ENCODE results near the gene THADA. TPM values are rescaled to one million over a fixed set of nuclear protein-coding genes. Genes with fewer than 3 reads are reported as not detected.

THADA gene
- total RNA-seq, 1 donor from 2014 or later, result 50.6 TPM

DNA sequence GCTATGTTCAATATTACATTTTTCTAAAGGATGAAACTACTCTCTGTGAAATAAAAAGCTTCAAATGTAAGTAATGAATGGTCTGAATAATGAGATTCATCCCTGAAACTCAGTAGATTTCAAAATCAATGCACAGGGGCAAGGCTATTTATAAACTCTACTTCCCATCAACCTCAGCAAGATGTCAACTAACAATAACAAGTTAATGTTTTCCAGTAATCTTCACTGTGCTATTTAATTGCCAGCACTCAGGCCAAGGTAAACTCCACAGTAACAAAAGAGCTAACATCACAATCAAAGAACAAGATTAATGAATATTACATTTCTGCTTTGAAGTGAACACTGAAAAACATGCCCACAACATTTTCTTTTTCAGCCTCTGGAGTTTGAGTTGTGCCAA is 225.1 kb downstream of the THADA start:
- no peaks in the 10 kb centered on the region for H3K27me3 ChIP-seq (ENCODE audit: control insufficient read depth in 3 of 3, insufficient read depth in 3 of 3, low read length in 3 of 3)
- peak overlapping the region; percentile 17 for H3K27ac ChIP-seq (ENCODE audit: low read depth, low read length)
- no peak overlapping the region for H3K9ac ChIP-seq (ENCODE audit: low read depth in 1 of 3, low read length in 3 of 3)
- no peaks in the 10 kb centered on the region for H3K36me3 ChIP-seq (ENCODE audit: control insufficient read depth in 3 of 3, insufficient read depth in 3 of 3, low read length in 3 of 3)
- H3K4me1 ChIP-seq (ENCODE audit: control insufficient read depth in 3 of 3, insufficient read depth in 3 of 3, low read length in 3 of 3), result peaks cover 6 to 16% (median 8%) of the 10 kb centered on the region in 3 donors
- H3K4me3 ChIP-seq (ENCODE audit: low read length in 3 of 3), result no peak overlapping the region
- H3K9me3 ChIP-seq (ENCODE audit: control insufficient read depth in 3 of 3, low read length in 3 of 3), result no peaks in the 10 kb centered on the region

DNA sequence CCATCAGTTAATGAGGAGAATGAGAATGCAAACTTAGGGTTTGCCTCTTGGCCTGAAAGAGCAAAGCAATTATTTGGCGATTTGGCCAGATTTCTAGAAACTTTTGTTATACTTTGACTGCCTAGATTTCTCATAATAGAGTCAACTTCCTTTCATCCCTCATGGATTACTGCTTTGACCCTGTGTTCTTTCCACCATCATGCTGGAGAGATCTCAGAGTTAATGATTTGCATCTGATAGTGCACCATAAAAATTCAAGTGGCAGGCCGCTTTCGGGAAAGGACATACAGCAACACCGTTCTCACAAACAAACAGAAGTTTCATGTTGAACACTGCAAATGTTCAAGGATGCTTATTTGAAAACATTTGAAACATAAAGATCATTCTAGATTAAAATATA is 225.7 kb downstream of the THADA start:
- Histone ChIP-seq H3K36me3 (ENCODE audit: control insufficient read depth in 3 of 3, insufficient read depth in 3 of 3, low read length in 3 of 3) (no peaks in the 10 kb centered on the region), H3K4me1 (ENCODE audit: control insufficient read depth in 3 of 3, insufficient read depth in 3 of 3, low read length in 3 of 3) (peaks cover 5 to 14% (median 6%) of the 10 kb centered on the region in 3 donors), H3K27me3 (ENCODE audit: control insufficient read depth in 3 of 3, insufficient read depth in 3 of 3, low read length in 3 of 3) (no peaks in the 10 kb centered on the region), H3K4me3 (ENCODE audit: low read length in 3 of 3) (no peak overlapping the region), H3K27ac (ENCODE audit: low read depth, low read length) (peak overlapping the region; percentile 17), H3K9me3 (ENCODE audit: control insufficient read depth in 3 of 3, low read length in 3 of 3) (no peaks in the 10 kb centered on the region), H3K9ac (ENCODE audit: low read depth in 1 of 3, low read length in 3 of 3) (no peak overlapping the region)

DNA sequence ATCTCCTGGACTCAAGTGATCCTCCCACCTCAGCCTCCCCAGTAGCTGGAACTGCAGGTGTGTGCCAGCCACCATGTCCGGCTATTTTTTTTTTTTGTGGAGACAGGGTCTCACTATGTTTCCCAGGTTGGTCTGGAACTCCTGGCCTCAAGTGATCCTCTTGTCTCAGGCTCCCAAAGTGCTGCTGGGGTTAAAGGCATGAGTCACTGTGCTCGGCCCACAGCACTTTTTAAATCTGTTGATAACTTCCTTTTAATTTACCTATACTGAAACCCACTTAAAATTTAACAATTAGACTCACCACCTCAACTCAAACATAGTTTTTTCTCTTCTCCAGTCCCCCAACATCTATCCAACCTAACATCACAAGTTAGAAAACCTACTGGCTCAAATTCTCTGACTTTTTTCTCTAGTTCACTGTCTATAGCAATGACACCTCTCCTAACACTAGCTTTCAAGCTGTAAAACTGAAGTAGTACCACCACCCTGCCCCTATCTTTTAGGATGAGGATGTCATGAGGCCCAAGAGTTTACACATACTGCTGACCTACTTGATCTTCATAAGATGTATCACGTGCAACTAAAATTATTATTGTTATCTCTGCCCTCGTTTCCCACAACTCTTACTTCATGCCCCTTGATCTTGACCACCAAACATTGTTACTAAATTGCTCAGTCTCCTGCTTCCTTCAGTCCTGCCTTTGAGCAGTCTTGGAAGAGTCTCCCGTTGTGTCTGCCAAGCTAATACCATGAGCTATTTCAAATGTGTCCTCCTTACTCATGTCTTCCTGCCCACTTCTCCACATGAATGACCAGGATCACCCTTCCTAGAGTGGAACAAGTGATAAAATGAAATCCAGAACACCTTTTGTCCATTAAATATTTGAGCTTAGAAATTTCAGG is 227.1 kb downstream of the THADA start:
- no peaks in the 10 kb centered on the region for H3K9me3 ChIP-seq (ENCODE audit: control insufficient read depth in 3 of 3, low read length in 3 of 3)
- no peak overlapping the region for H3K4me3 ChIP-seq (ENCODE audit: low read length in 3 of 3)
- H3K9ac ChIP-seq (ENCODE audit: low read depth in 1 of 3, low read length in 3 of 3), result no peak overlapping the region
- no peak overlapping the region for H3K27ac ChIP-seq (ENCODE audit: low read depth, low read length)
- no peaks in the 10 kb centered on the region for H3K36me3 ChIP-seq (ENCODE audit: control insufficient read depth in 3 of 3, insufficient read depth in 3 of 3, low read length in 3 of 3)
- no peaks in the 10 kb centered on the region for H3K27me3 ChIP-seq (ENCODE audit: control insufficient read depth in 3 of 3, insufficient read depth in 3 of 3, low read length in 3 of 3)
- peaks cover 5 to 11% (median 6%) of the 10 kb centered on the region in 3 donors for H3K4me1 ChIP-seq (ENCODE audit: control insufficient read depth in 3 of 3, insufficient read depth in 3 of 3, low read length in 3 of 3)

DNA sequence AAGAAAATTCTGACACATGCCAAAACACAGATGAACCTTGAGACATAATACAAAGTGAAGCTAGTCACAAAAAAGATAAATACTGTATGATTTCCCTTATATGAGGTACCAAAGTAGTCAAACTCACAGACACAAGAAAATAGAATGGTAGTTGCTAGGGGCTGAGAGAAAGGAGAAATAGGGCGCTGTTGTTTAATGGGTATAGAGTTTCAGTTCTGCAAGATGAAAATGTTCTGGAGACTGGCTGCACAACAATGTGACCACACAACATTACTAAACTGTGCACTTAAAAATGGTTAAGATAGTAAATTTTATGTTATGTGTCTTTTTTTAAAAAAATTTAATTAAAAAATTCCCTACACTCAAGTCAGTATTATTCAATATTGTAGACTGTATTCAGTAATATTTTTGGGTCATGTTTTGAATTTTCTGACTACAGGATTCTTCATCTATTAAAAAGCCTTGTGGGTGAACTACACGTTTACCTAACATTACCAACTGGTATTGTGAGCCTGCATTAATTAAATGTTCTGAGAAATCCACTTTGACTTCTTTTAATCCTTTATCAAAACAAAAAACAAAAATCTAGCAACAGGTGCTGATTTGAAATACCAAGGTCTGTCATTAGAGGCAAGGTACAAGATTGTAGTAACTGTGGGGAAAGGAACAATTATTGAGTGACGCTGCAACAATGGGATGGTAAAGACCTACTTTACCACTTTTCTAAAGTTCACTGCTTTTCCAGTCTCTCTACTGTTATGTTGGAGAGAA is 228.6 kb downstream of the THADA start:
- Histone ChIP-seq H3K4me3 (ENCODE audit: low read length in 3 of 3) (no peak overlapping the region), H3K36me3 (ENCODE audit: control insufficient read depth in 3 of 3, insufficient read depth in 3 of 3, low read length in 3 of 3) (no peaks in the 10 kb centered on the region), H3K4me1 (ENCODE audit: control insufficient read depth in 3 of 3, insufficient read depth in 3 of 3, low read length in 3 of 3) (peaks cover 5 to 11% (median 6%) of the 10 kb centered on the region in 3 donors), H3K9me3 (ENCODE audit: control insufficient read depth in 3 of 3, low read length in 3 of 3) (no peaks in the 10 kb centered on the region), H3K27ac (ENCODE audit: low read depth, low read length) (no peak overlapping the region), H3K9ac (ENCODE audit: low read depth in 1 of 3, low read length in 3 of 3) (no peak overlapping the region), H3K27me3 (ENCODE audit: control insufficient read depth in 3 of 3, insufficient read depth in 3 of 3, low read length in 3 of 3) (no peaks in the 10 kb centered on the region)

DNA sequence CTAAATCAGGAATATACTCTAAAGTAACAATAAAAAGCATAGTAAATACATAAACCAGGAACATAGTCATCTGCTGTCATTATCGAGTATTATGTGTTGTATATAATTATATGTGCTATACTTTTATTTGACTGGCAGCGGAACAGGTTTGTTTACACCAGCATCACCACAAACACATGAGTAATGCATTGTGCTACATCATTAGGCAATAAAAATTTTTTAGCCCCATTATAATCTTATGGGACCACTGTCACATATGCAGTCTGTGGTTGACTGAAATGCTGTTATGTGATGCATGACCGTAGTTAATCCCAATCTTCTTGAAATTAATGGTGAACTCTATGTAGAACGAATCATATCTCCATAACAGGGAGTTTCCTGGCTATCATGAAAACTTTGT is 232.7 kb downstream of the THADA start:
- no peak overlapping the region for H3K27ac ChIP-seq (ENCODE audit: low read depth, low read length)
- no peaks in the 10 kb centered on the region for H3K9me3 ChIP-seq (ENCODE audit: control insufficient read depth in 3 of 3, low read length in 3 of 3)
- H3K4me3 ChIP-seq (ENCODE audit: low read length in 3 of 3), result no peak overlapping the region
- H3K36me3 ChIP-seq (ENCODE audit: control insufficient read depth in 3 of 3, insufficient read depth in 3 of 3, low read length in 3 of 3), result no peaks in the 10 kb centered on the region
- H3K4me1 ChIP-seq (ENCODE audit: control insufficient read depth in 3 of 3, insufficient read depth in 3 of 3, low read length in 3 of 3), result no peaks in the 10 kb centered on the region
- no peak overlapping the region for H3K9ac ChIP-seq (ENCODE audit: low read depth in 1 of 3, low read length in 3 of 3)
- H3K27me3 ChIP-seq (ENCODE audit: control insufficient read depth in 3 of 3, insufficient read depth in 3 of 3, low read length in 3 of 3), result no peaks in the 10 kb centered on the region

DNA sequence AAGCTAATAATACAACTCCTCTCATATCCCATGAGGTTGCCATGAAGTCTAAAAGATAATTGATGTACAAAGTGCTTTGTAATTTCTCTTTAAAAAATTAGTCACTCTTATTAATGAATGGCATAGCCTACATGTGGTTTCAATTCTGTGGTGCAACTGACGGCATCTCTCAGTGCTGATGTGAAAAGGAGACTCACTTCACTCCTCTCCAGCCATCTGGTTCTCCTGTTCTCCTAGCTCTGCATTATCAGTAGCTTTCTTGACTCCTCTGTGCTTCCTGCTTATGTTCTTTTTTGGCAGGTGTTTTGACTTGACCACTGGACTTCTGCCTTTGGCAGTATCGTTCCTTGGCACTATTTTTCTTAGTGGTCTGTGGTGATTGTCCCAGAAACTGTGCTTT is 234.6 kb downstream of the THADA start:
- Histone ChIP-seq H3K9me3 (ENCODE audit: control insufficient read depth in 3 of 3, low read length in 3 of 3) (no peaks in the 10 kb centered on the region), H3K27me3 (ENCODE audit: control insufficient read depth in 3 of 3, insufficient read depth in 3 of 3, low read length in 3 of 3) (no peaks in the 10 kb centered on the region), H3K4me3 (ENCODE audit: low read length in 3 of 3) (no peak overlapping the region), H3K9ac (ENCODE audit: low read depth in 1 of 3, low read length in 3 of 3) (no peak overlapping the region), H3K4me1 (ENCODE audit: control insufficient read depth in 3 of 3, insufficient read depth in 3 of 3, low read length in 3 of 3) (no peaks in the 10 kb centered on the region), H3K27ac (ENCODE audit: low read depth, low read length) (no peak overlapping the region), H3K36me3 (ENCODE audit: control insufficient read depth in 3 of 3, insufficient read depth in 3 of 3, low read length in 3 of 3) (no peaks in the 10 kb centered on the region)

DNA sequence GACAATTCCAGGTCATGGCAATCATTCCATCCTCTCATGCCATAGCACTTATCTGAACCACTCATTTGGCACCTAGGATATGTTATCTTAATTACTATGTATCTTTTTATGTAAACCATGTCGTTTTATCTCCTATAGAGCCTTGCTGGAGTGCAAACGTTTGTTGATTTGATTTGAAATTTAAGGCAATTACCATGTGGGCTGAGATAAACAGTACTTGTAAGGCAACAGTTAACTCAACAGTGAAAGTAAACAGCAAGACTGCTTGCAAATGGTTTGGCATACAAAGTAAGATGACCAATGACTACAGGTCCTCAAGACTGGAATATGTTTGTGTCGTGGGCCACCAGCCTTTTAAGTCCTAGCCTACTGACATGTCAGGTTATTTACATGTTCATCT is 235.7 kb downstream of the THADA start:
- Histone ChIP-seq H3K4me3 (ENCODE audit: low read length in 3 of 3) (no peak overlapping the region), H3K9me3 (ENCODE audit: control insufficient read depth in 3 of 3, low read length in 3 of 3) (no peaks in the 10 kb centered on the region), H3K9ac (ENCODE audit: low read depth in 1 of 3, low read length in 3 of 3) (no peak overlapping the region), H3K36me3 (ENCODE audit: control insufficient read depth in 3 of 3, insufficient read depth in 3 of 3, low read length in 3 of 3) (no peaks in the 10 kb centered on the region), H3K27me3 (ENCODE audit: control insufficient read depth in 3 of 3, insufficient read depth in 3 of 3, low read length in 3 of 3) (no peaks in the 10 kb centered on the region), H3K4me1 (ENCODE audit: control insufficient read depth in 3 of 3, insufficient read depth in 3 of 3, low read length in 3 of 3) (no peaks in the 10 kb centered on the region), H3K27ac (ENCODE audit: low read depth, low read length) (no peak overlapping the region)

DNA sequence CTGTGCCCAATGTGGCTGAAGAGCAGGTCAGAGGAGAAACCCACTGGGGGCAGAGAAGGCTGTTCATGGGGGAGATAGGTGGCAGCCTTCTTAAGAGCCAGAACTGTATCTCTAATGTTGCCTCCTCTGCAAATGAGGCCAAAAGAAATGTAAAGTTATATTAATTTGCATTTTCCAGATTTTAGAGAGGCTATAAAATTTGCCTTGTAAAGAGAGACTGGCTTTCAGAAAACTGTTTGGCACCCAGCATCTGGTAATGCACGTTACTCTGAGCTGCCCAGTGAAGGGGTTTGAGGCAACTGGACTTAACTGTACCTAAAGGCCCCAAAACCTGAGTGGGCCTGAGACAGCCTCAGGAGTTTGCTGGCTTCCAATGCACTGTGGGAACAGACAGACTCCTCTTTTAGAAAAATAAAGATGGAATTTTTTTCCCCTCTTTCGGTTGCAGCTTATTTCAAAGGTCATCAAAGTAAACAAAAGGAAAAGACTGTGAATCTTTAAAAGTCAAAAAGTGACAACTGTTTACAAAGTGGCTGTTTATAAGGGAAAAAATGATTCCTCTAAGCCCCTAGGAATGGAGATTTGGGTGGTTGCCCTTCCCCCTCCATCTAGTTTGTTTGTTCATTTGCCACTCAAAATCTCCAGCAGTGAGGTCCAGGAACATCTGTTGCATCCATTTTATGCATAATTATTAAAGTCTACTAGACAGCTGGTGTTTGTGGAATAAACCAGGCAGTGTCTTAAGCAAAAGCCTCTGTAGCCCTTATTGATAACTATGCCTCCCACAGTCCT is 237.2 kb downstream of the THADA start:
- Histone ChIP-seq H3K4me3 (ENCODE audit: low read length in 3 of 3) (no peak overlapping the region), H3K9ac (ENCODE audit: low read depth in 1 of 3, low read length in 3 of 3) (no peak overlapping the region), H3K27ac (ENCODE audit: low read depth, low read length) (no peak overlapping the region), H3K36me3 (ENCODE audit: control insufficient read depth in 3 of 3, insufficient read depth in 3 of 3, low read length in 3 of 3) (no peaks in the 10 kb centered on the region), H3K4me1 (ENCODE audit: control insufficient read depth in 3 of 3, insufficient read depth in 3 of 3, low read length in 3 of 3) (no peaks in the 10 kb centered on the region), H3K27me3 (ENCODE audit: control insufficient read depth in 3 of 3, insufficient read depth in 3 of 3, low read length in 3 of 3) (no peaks in the 10 kb centered on the region), H3K9me3 (ENCODE audit: control insufficient read depth in 3 of 3, low read length in 3 of 3) (no peaks in the 10 kb centered on the region)

DNA sequence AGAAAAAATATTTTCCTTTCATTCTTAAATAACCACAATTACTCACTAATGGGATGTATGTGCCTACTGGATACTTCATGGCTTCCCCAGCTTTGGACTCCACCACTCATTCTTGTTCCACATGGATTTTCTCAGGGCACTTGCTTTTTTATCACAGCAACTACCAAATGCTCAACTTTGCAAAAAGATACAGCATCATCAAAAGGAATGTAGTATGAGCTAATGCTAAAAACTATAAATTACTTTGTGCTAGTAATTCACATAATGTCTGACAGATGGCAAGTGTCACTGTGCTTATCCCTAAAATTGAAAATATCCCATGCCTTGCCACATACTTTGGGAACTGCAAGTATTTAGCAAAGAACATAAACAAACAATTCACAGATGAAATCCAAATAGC is 239.1 kb downstream of the THADA start:
- Histone ChIP-seq H3K27ac (ENCODE audit: low read depth, low read length) (no peak overlapping the region), H3K4me1 (ENCODE audit: control insufficient read depth in 3 of 3, insufficient read depth in 3 of 3, low read length in 3 of 3) (no peaks in the 10 kb centered on the region), H3K27me3 (ENCODE audit: control insufficient read depth in 3 of 3, insufficient read depth in 3 of 3, low read length in 3 of 3) (no peaks in the 10 kb centered on the region), H3K36me3 (ENCODE audit: control insufficient read depth in 3 of 3, insufficient read depth in 3 of 3, low read length in 3 of 3) (no peaks in the 10 kb centered on the region), H3K4me3 (ENCODE audit: low read length in 3 of 3) (no peak overlapping the region), H3K9ac (ENCODE audit: low read depth in 1 of 3, low read length in 3 of 3) (no peak overlapping the region), H3K9me3 (ENCODE audit: control insufficient read depth in 3 of 3, low read length in 3 of 3) (no peaks in the 10 kb centered on the region)

Measured in skeletal muscle tissue (tissue), 4 donors.